Smooth muscle cell of bladder (primary cell): Measurements from ENCODE around the gene CCP110. TPM values are rescaled to one million over a fixed set of nuclear protein-coding genes. Genes with fewer than 3 reads are reported as not detected.

Experiments
- total RNA-seq: library from RNA; depleted of rRNA; stranded (reverse); fragments of >200 nt; gene quantifications from 2 replicates; pipeline ENCODE4 v1.2.3, GENCODE V29; 2014

The CCP110 gene, protein sequence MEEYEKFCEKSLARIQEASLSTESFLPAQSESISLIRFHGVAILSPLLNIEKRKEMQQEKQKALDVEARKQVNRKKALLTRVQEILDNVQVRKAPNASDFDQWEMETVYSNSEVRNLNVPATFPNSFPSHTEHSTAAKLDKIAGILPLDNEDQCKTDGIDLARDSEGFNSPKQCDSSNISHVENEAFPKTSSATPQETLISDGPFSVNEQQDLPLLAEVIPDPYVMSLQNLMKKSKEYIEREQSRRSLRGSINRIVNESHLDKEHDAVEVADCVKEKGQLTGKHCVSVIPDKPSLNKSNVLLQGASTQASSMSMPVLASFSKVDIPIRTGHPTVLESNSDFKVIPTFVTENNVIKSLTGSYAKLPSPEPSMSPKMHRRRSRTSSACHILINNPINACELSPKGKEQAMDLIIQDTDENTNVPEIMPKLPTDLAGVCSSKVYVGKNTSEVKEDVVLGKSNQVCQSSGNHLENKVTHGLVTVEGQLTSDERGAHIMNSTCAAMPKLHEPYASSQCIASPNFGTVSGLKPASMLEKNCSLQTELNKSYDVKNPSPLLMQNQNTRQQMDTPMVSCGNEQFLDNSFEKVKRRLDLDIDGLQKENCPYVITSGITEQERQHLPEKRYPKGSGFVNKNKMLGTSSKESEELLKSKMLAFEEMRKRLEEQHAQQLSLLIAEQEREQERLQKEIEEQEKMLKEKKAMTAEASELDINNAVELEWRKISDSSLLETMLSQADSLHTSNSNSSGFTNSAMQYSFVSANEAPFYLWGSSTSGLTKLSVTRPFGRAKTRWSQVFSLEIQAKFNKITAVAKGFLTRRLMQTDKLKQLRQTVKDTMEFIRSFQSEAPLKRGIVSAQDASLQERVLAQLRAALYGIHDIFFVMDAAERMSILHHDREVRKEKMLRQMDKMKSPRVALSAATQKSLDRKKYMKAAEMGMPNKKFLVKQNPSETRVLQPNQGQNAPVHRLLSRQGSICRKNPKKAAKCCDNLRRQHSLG
- 6.2 and 6.3 TPM in 2 replicates for total RNA-seq

GRCh38 chr16:19523559-19524355 is at the start of gene CCP110:
Gene CCP110, plus strand, starts transcription at chr16:19523942. Its CDS starts 3,940 bp downstream, at chr16:19527882.

DNA sequence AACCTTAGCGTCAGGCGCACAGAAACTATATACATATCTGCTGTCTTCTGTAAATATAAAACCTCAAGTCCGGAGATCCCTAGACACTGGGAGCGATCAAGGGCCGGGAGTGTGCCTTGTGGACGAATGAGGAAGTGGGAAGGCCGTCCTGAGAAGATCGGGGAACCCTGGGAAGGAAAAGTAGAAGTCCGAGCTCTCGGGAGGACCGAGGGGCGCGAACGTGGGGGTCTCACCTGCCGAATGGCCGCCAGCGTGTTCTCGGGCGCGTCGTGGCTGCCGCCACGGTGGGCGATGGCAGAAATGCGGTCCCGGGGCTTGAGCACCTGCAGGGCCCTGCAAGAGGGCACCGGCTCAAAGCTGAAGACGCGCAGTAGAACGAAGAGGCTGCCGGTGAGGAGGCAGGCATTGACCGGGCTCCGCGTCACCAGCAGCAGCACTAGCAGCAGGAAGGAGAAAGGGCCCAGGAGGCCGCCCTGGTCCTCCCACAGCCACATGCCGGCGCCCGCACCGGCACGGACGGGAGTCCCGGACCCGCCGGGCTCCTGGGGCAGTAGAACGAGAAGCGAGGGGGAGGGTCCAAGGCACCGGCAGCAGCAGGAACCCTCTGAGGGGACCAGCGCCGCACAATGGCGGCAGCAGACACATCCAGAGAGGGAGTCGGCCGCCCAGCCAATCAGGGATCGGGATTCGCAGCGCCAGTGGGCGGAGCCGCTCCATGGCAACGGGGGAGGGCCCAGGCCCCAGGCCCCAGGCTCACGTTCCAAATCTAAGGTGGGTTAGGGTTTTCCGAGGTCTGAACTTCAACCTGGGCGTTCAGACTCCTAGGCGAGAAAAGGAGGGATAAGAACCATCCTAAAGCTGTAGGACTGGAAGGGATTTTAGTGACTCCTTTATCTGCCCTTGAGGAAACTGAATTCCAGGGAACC is 2.0 kb upstream of the CCP110 start, which contains the start of gene GDE1:
Gene GDE1, minus strand, starts transcription at position 628 of the 926 bp plus-strand sequence. Its CDS starts 134 bp downstream, at position 494.

GRCh38 chr16:19555186-19555937 is 31.6 kb downstream of the CCP110 start, which contains the start of gene VPS35L:
Gene VPS35L, plus strand, starts transcription at chr16:19555703. Its CDS starts 27 bp downstream, at chr16:19555730.

Other genes starting within 250 kb of the CCP110 start
- not detected in 2 replicates for gene CLEC19A, start 238.2 kb upstream of the CCP110 start, total RNA-seq
- not detected in 2 replicates for gene TMC5, start 106.1 kb upstream of the CCP110 start, total RNA-seq
- 61.7 and 66.4 TPM in 2 replicates for gene GDE1, start 1.8 kb upstream of the CCP110 start, total RNA-seq
- gene VPS35L, start 31.8 kb downstream of the CCP110 start, total RNA-seq: 34.1 and 34.2 TPM in 2 replicates
- 8.7 and 10.5 TPM in 2 replicates for gene KNOP1, start 194.3 kb downstream of the CCP110 start, total RNA-seq
- 5.8 and 6.5 TPM in 2 replicates for gene IQCK, start 194.3 kb downstream of the CCP110 start, total RNA-seq